ENCODE results near the gene OGFR. TPM values are rescaled to one million over a fixed set of nuclear protein-coding genes. Genes with fewer than 3 reads are reported as not detected.

OGFR gene
- total RNA-seq, 2 donors from 2014 or later = 60.2 to 76.9 TPM

- H3K27me3 ChIP-seq (replicated peaks; ENCODE audit: insufficient read depth) = no peaks in the 10 kb centered on the region
- no peaks in the 10 kb centered on the region for H3K4me1 ChIP-seq (replicated peaks)
- H3K36me3 ChIP-seq = no peaks in the 10 kb centered on the region
- no peak for TF ChIP-seq CTCF (IDR thresholded peaks at IDR 0.05)
- TF ChIP-seq POLR2AphosphoS5 (IDR thresholded peaks at IDR 0.05) = peak; percentile 85
- H3K4me3 ChIP-seq = no peak overlapping the region
- intact Hi-C loops (cut with DNase I) = no loop called here
- no peaks in the 10 kb centered on the region for H3K9me3 ChIP-seq
- 66% methylated on average over 27 of the region's 27 CpGs for WGBS
- H3K27ac ChIP-seq = no peak overlapping the region
- DNase-seq (ENCODE audit: low spot score) = peak; percentile 90
These were observed 33.7 kb downstream of the OGFR start for GRCh38 chr20:62838128-62838891.

GRCh38 chr20:62839261-62839660 lies 34.6 kb downstream of the OGFR start:
- H3K27ac ChIP-seq = no peak overlapping the region
- H3K27me3 ChIP-seq (replicated peaks; ENCODE audit: insufficient read depth) = no peaks in the 10 kb centered on the region
- no peaks in the 10 kb centered on the region for H3K36me3 ChIP-seq
- intact Hi-C loops (cut with DNase I) = no loop called here
- H3K4me1 ChIP-seq (replicated peaks) = no peaks in the 10 kb centered on the region
- no peak for TF ChIP-seq POLR2A (IDR thresholded peaks at IDR 0.05)
- TF ChIP-seq POLR2AphosphoS5 (IDR thresholded peaks at IDR 0.05) = no peak
- TF ChIP-seq CTCF (IDR thresholded peaks at IDR 0.05) = no peak
- no peak for DNase-seq (ENCODE audit: low spot score)
- no peaks in the 10 kb centered on the region for H3K9me3 ChIP-seq
- 85% methylated on average over 8 of the region's 8 CpGs for WGBS
- H3K4me3 ChIP-seq = no peak overlapping the region

- WGBS = 97% methylated on average over 9 of the region's 11 CpGs
These were observed 35.2 kb downstream of the OGFR start for GRCh38 chr20:62839816-62840215.

GRCh38 chr20:62840244-62841197 lies 35.9 kb downstream of the OGFR start:
- H3K27me3 ChIP-seq (replicated peaks; ENCODE audit: insufficient read depth) = no peaks in the 10 kb centered on the region
- no peaks in the 10 kb centered on the region for H3K36me3 ChIP-seq
- no peak overlapping the region for H3K27ac ChIP-seq
- H3K4me3 ChIP-seq = no peak overlapping the region
- WGBS = 47% methylated on average over 45 of the region's 45 CpGs
- intact Hi-C loops (cut with DNase I) = no loop called here
- no peak for DNase-seq (ENCODE audit: low spot score)
- TF ChIP-seq CTCF (IDR thresholded peaks at IDR 0.05) = no peak
- TF ChIP-seq POLR2A (IDR thresholded peaks at IDR 0.05) = no peak
- TF ChIP-seq POLR2AphosphoS5 (IDR thresholded peaks at IDR 0.05) = no peak
- no peaks in the 10 kb centered on the region for H3K9me3 ChIP-seq
- no peaks in the 10 kb centered on the region for H3K4me1 ChIP-seq (replicated peaks)

More at GRCh38 chr20:62839816-62840215, 35.2 kb downstream of the OGFR start:
- H3K27me3 ChIP-seq (replicated peaks; ENCODE audit: insufficient read depth) = no peaks in the 10 kb centered on the region
- TF ChIP-seq CTCF (IDR thresholded peaks at IDR 0.05) (no peak), POLR2AphosphoS5 (IDR thresholded peaks at IDR 0.05) (no peak), POLR2A (IDR thresholded peaks at IDR 0.05) (no peak)
- DNase-seq (ENCODE audit: low spot score) = no peak
- no peak overlapping the region for H3K4me3 ChIP-seq
- H3K9me3 ChIP-seq = no peaks in the 10 kb centered on the region
- intact Hi-C loops (cut with DNase I) = no loop called here
- no peak overlapping the region for H3K27ac ChIP-seq
- H3K36me3 ChIP-seq = no peaks in the 10 kb centered on the region
- no peaks in the 10 kb centered on the region for H3K4me1 ChIP-seq (replicated peaks)

Data from prostate gland (tissue), 2 donors.